A549 (cell line): ENCODE results near the gene SEMA3C. TPM values are rescaled to one million over a fixed set of nuclear protein-coding genes. Genes with fewer than 3 reads are reported as not detected.

Experiments used
- ATAC-seq, 2 experiments: fragments of 200-7000 bp in 1 of 2; fragments of >200 bp in 1 of 2; cut with Nextera tagmentation in 1 of 2; cut with Tn5 transposase in 1 of 2; 3 replicates each; pipeline versions ENCODE4 v1.8.0 to v1.9.1; 2018 to 2020; ENCODE audit warnings: mild to moderate bottlenecking in 1 of 2, moderate library complexity in 1 of 2
- CTCF ChIA-PET: fragments of 300-600 bp; sonication (Branson Sonifier 250); formaldehyde crosslinking; extraction: SDS; loops from one replicate; lab custom pipeline; 2021; ENCODE audit warnings: antibody characterized with exemption, inconsistent platforms; lab: Yijun Ruan, JAX
- POLR2A ChIA-PET: fragments of 350-600 bp; formaldehyde crosslinking; extraction: SDS; loops from one replicate; lab custom pipeline; 2021; ENCODE audit warnings: antibody characterized with exemption, inconsistent platforms; lab: Yijun Ruan, JAX
- DNase-seq, 2 experiments: peaks; one replicate each; pipeline versions ENCODE4 v3.0.0 to v3.0.0-alpha.2; 2011 to 2016; ENCODE audit warnings: low read depth in 1 of 2, low spot score in 1 of 2
- FAIRE-seq: peaks from 2 replicates; lab custom pipeline; 2011; peaks lifted over from hg19 to GRCh38; lab: Jason Lieb, UNC
- H3K27ac ChIP-seq, 2 experiments: fragments of >200 bp; sonication (Bioruptor Twin); formaldehyde crosslinking; 3 replicates each; pipeline ENCODE4 v1.5.1; 2016 to 2017
- H3K4me1 ChIP-seq: fragments of >200 bp; sonication (Bioruptor Twin); formaldehyde crosslinking; 3 replicates; pipeline ENCODE4 v1.6.1; 2016
- H3K4me2 ChIP-seq: fragments of >200 bp; sonication (Bioruptor Twin); formaldehyde crosslinking; 3 replicates; pipeline ENCODE4 v1.6.1; 2016
- H3K4me3 ChIP-seq: fragments of >200 bp; sonication (Bioruptor Twin); formaldehyde crosslinking; 3 replicates; pipeline ENCODE4 v1.5.1; 2016
- H3K9me3 ChIP-seq: fragments of >200 bp; sonication (Bioruptor Twin); formaldehyde crosslinking; 3 replicates; pipeline ENCODE4 v1.6.1; 2016
- ATOH8 ChIP-seq: fragments of 250-450 bp; sonication (Bioruptor Pico); IDR thresholded peaks from 2 replicates; pipeline ENCODE4 v1.5.0; 2020; ENCODE audit warnings: low read depth, mild to moderate bottlenecking, moderate library complexity
- BCL3 ChIP-seq: fragments of >200 bp; sonication (Bioruptor Twin); formaldehyde crosslinking; IDR thresholded peaks from 3 replicates; pipeline ENCODE4 v1.6.1; 2016
- BHLHE40 ChIP-seq: IDR thresholded peaks from 2 replicates; pipeline ENCODE4 v1.6.1; 2012; ENCODE audit warnings: low read depth, low read length, inconsistent platforms
- CBX8 ChIP-seq: fragments of 200-600 bp; sonication (generic); IDR thresholded peaks from 2 replicates; pipeline ENCODE4 v1.6.1; 2016
- CHD4 ChIP-seq: fragments of 200-600 bp; sonication (generic); IDR thresholded peaks from 2 replicates; pipeline ENCODE4 v1.6.1; 2016; ENCODE audit warnings: antibody characterized with exemption, mild to moderate bottlenecking, borderline replicate concordance
- E2F6 ChIP-seq: IDR thresholded peaks from 2 replicates; pipeline ENCODE4 v1.6.1; 2012; ENCODE audit warnings: low read depth, borderline replicate concordance
- EP300 ChIP-seq, 2 experiments: fragments of >200 bp; sonication (Bioruptor Twin); formaldehyde crosslinking; IDR thresholded peaks; 2 replicates in 1 of 2; 3 replicates in 1 of 2; pipeline ENCODE4 v1.6.1; 2016 to 2017
- FOSB ChIP-seq: fragments of 250-450 bp; sonication (Bioruptor Pico); IDR thresholded peaks from 2 replicates; pipeline ENCODE4 v1.5.0; 2020; ENCODE audit warnings: mild to moderate bottlenecking, moderate library complexity
- FOSL2 ChIP-seq, 2 experiments: fragments of 450-650 bp in 1 of 2; fragments of >200 bp in 1 of 2; sonication (Bioruptor Twin) in 1 of 2; formaldehyde crosslinking; IDR thresholded peaks; 2 replicates each; pipeline versions ENCODE4 v1.5.0 to v1.6.1; 2016 to 2020; ENCODE audit warnings: mild to moderate bottlenecking in 1 of 2, moderate library complexity in 1 of 2
- GATA3 ChIP-seq: IDR thresholded peaks from 2 replicates; pipeline ENCODE4 v1.6.1; 2012; ENCODE audit warnings: borderline replicate concordance
- HDAC2 ChIP-seq: fragments of 200-600 bp; sonication (generic); IDR thresholded peaks from 2 replicates; pipeline ENCODE4 v1.6.1; 2016
- HEYL ChIP-seq: fragments of 250-450 bp; sonication (Bioruptor Pico); IDR thresholded peaks from 2 replicates; pipeline ENCODE4 v1.8.0; 2021; ENCODE audit warnings: mild to moderate bottlenecking, moderate library complexity
- HOXA7 ChIP-seq: fragments of 250-450 bp; sonication (Bioruptor Pico); IDR thresholded peaks from 2 replicates; pipeline ENCODE4 v1.5.0; 2020; ENCODE audit warnings: mild to moderate bottlenecking, moderate library complexity
- HOXB13 ChIP-seq: fragments of 250-450 bp; sonication (Bioruptor Pico); IDR thresholded peaks from 2 replicates; pipeline ENCODE4 v1.5.0; 2020; ENCODE audit warnings: low read depth, mild to moderate bottlenecking, moderate library complexity
- JUN ChIP-seq, 2 experiments: fragments of >200 bp; sonication (Bioruptor Twin); formaldehyde crosslinking; IDR thresholded peaks; 2 replicates in 1 of 2; 3 replicates in 1 of 2; pipeline ENCODE4 v1.6.1; 2016 to 2017
- JUNB ChIP-seq: fragments of >200 bp; sonication (Bioruptor Twin); formaldehyde crosslinking; IDR thresholded peaks from 2 replicates; pipeline ENCODE4 v1.6.1; 2016
- PBX3 ChIP-seq: IDR thresholded peaks from 2 replicates; pipeline ENCODE4 v1.6.1; 2012
- PHF8 ChIP-seq: fragments of 200-600 bp; sonication (generic); IDR thresholded peaks from 2 replicates; pipeline ENCODE4 v1.6.1; 2016; ENCODE audit warnings: low read depth, mild to moderate bottlenecking, antibody characterized with exemption, moderate library complexity, borderline replicate concordance
- RCOR1 ChIP-seq: fragments of 150-350 bp; IDR thresholded peaks from 2 replicates; pipeline ENCODE4 v1.6.1; 2014; ENCODE audit warnings: antibody characterized with exemption, low read length, low read depth
- RFX5 ChIP-seq: fragments of 450-650 bp; IDR thresholded peaks from 2 replicates; pipeline ENCODE4 v1.7.1; 2014; ENCODE audit warnings: antibody characterized with exemption, mild to moderate bottlenecking, moderate library complexity
- USF2 ChIP-seq: fragments of 450-650 bp; IDR thresholded peaks from 2 replicates; pipeline ENCODE4 v1.6.1; 2014; ENCODE audit warnings: antibody characterized with exemption
- ZFP36 ChIP-seq: fragments of 450-650 bp; IDR thresholded peaks from 2 replicates; pipeline ENCODE4 v1.6.1; 2014; ENCODE audit warnings: borderline replicate concordance; ENCODE audit not compliant: partially characterized antibody
- ZNF302 ChIP-seq: fragments of 250-450 bp; sonication (Bioruptor Pico); IDR thresholded peaks from 2 replicates; pipeline ENCODE4 v1.9.0; 2021; ENCODE audit warnings: inconsistent platforms, mild to moderate bottlenecking, moderate library complexity
- WGBS: methylation state at CpG from one replicate; pipeline ENCODE4 v1.1.6; 2017; ENCODE audit errors: missing lambda C conversion rate; 5-methylcytosine and 5-hydroxymethylcytosine counted together
- polyA plus RNA-seq, 4 experiments: library from polyadenylated mRNA; depleted of rRNA in 3 of 4; stranded (reverse); fragments of >200 nt; fragmentation: RNase III in 1 of 4; extraction: RNeasy Plus Mini Kit Qiagen cat#74134 plus additional on column Dnase treatment in 1 of 4; gene quantifications; 2 replicates in 3 of 4; 3 replicates in 1 of 4; pipeline ENCODE4 v1.2.3, GENCODE V29; 2011 to 2017

Gene SEMA3C
- polyA plus RNA-seq, 2 of the 4 experiments (the other 2 are of a cell fraction) = 78.1 to 212 TPM

GRCh38 chr7:80770061-80770460 is 148.8 kb downstream of the SEMA3C start:
- peak overlapping the region in 1 of 2 experiments; percentile 78; a peak in 3 of 6 replicates for H3K27ac ChIP-seq
- FAIRE-seq (no peak), ATAC-seq (no peak), DNase-seq (no peak)
- 68% methylated on average over 1 of the region's 1 CpG for WGBS
- H3K4me3 ChIP-seq = no peak overlapping the region
- ChIA-PET POLR2A (interaction anchor here (0.6 kb wide), 1 partner anchor 69 kb away, joined by 5 read pairs; no protein-coding TSS in a partner anchor), CTCF (interaction anchor here (1.1 kb wide), 1 partner anchor 10 kb away, joined by 3 read pairs; no protein-coding TSS in a partner anchor)
- no peaks in the 10 kb centered on the region for H3K9me3 ChIP-seq
- TF ChIP-seq BHLHE40 = no peak
- TF ChIP-seq GATA3 = no peak
- peaks cover 82% of the 10 kb centered on the region for H3K4me1 ChIP-seq
- H3K4me2 ChIP-seq = no peak overlapping the region

GRCh38 chr7:80768756-80769155 is 150.1 kb downstream of the SEMA3C start:
- no peak for ATAC-seq
- WGBS = 91% methylated on average over 1 of the region's 1 CpG
- Histone ChIP-seq H3K4me1 (peaks cover 80% of the 10 kb centered on the region), H3K27ac (no peak overlapping the region), H3K4me3 (no peak overlapping the region), H3K4me2 (no peak overlapping the region), H3K9me3 (no peaks in the 10 kb centered on the region)
- ChIA-PET POLR2A (no interaction called here), CTCF (no interaction called here)
- TF ChIP-seq FOSB (no peak), BCL3 (no peak), HOXB13 (no peak), PBX3 (no peak), FOSL2 (IDR thresholded peaks at IDR 0.05) (no peak), FOSL2 (CRISPR knock-in tag; IDR thresholded peaks at IDR 0.05) (no peak), ZFP36 (no peak), CBX8 (no peak), PHF8 (no peak), CHD4 (no peak), HDAC2 (no peak), EP300 (IDR thresholded peaks at IDR 0.05) (no peak), GATA3 (no peak), BHLHE40 (no peak), JUNB (no peak), RCOR1 (no peak), ATOH8 (CRISPR knock-in tag) (no peak)
- no peak for FAIRE-seq
- DNase-seq = no peak

- FAIRE-seq (no peak), DNase-seq (no peak), ATAC-seq (no peak)
- H3K4me2 ChIP-seq = no peak overlapping the region; the same call in 2 of the 3 replicates
- 35% methylated on average over 1 of the region's 1 CpG for WGBS
- POLR2A ChIA-PET = no interaction called here
- TF ChIP-seq JUNB = no peak
- no peak for TF ChIP-seq HEYL (CRISPR knock-in tag)
- no peak for TF ChIP-seq HOXB13
- TF ChIP-seq, all 56 proteins: peak for 0
- Histone ChIP-seq H3K4me3 (no peak overlapping the region), H3K27ac (no peak overlapping the region), H3K4me1 (peaks cover 69% of the 10 kb centered on the region), H3K9me3 (no peaks in the 10 kb centered on the region)
- CTCF ChIA-PET = no interaction called here
Observed at GRCh38 chr7:80767654-80768053, 151.2 kb downstream of the SEMA3C start.

- DNase-seq (no peak), ATAC-seq (no peak), FAIRE-seq (no peak)
- Histone ChIP-seq H3K9me3 (no peaks in the 10 kb centered on the region), H3K4me3 (no peak overlapping the region), H3K27ac (peak overlapping the region; percentile 3 to 31; a peak in 3 of 6 replicates), H3K4me1 (peaks cover 60% of the 10 kb centered on the region), H3K4me2 (no peak overlapping the region)
- ChIA-PET POLR2A (no interaction called here), CTCF (interaction anchor here (0.7 to 0.9 kb wide), 2 partner anchors 39 to 85 kb away, joined by 3 read pairs; no protein-coding TSS in a partner anchor)
- 84% methylated on average over 5 of the region's 5 CpGs for WGBS
- no peak for TF ChIP-seq ATOH8 (CRISPR knock-in tag)
- no peak for TF ChIP-seq HOXA7 (CRISPR knock-in tag)
- TF ChIP-seq RFX5 = no peak
- no peak for TF ChIP-seq JUN (IDR thresholded peaks at IDR 0.05)
- no peak for TF ChIP-seq ZNF302 (CRISPR knock-in tag)
- no peak for TF ChIP-seq USF2
- TF ChIP-seq FOSB = no peak
- no peak for TF ChIP-seq BCL3
- TF ChIP-seq E2F6 = no peak
Observed at GRCh38 chr7:80766724-80767123, 152.1 kb downstream of the SEMA3C start.
